ENCODE data around the gene OPRM1. TPM values are rescaled to one million over a fixed set of nuclear protein-coding genes. Genes with fewer than 3 reads are reported as not detected.

Gene OPRM1
- total RNA-seq, 1 donor from 2014 or later = not detected

- TF ChIP-seq CTCF (IDR thresholded peaks at IDR 0.05) = no peak
- no peak for DNase-seq (ENCODE audit: extremely low spot score, unreplicated experiment)
- H3K27me3 Mint-ChIP-seq (ENCODE audit: unreplicated experiment) = peaks cover 16% of the 10 kb centered on the region
- no peak overlapping the region for H3K4me3 Mint-ChIP-seq (ENCODE audit: unreplicated experiment)
- no peaks in the 10 kb centered on the region for H3K4me1 Mint-ChIP-seq (ENCODE audit: unreplicated experiment)
- no peaks in the 10 kb centered on the region for H3K9me3 Mint-ChIP-seq (ENCODE audit: unreplicated experiment)
- H3K36me3 Mint-ChIP-seq (ENCODE audit: unreplicated experiment) = no peaks in the 10 kb centered on the region
- H3K27ac Mint-ChIP-seq (ENCODE audit: unreplicated experiment) = no peak overlapping the region
Measured at GRCh38 chr6:154030646-154031045, 8.4 kb upstream of the OPRM1 start.

GRCh38 chr6:154041001-154041400 is 2.0 kb downstream of the OPRM1 start:
- no peak overlapping the region for H3K4me3 Mint-ChIP-seq (ENCODE audit: unreplicated experiment)
- H3K27me3 Mint-ChIP-seq (ENCODE audit: unreplicated experiment) = peaks cover 44% of the 10 kb centered on the region
- no peaks in the 10 kb centered on the region for H3K36me3 Mint-ChIP-seq (ENCODE audit: unreplicated experiment)
- no peak overlapping the region for H3K27ac Mint-ChIP-seq (ENCODE audit: unreplicated experiment)
- no peaks in the 10 kb centered on the region for H3K9me3 Mint-ChIP-seq (ENCODE audit: unreplicated experiment)
- DNase-seq (ENCODE audit: extremely low spot score, unreplicated experiment) = no peak
- TF ChIP-seq CTCF (IDR thresholded peaks at IDR 0.05) = peak; percentile 36
- no peaks in the 10 kb centered on the region for H3K4me1 Mint-ChIP-seq (ENCODE audit: unreplicated experiment)

DNA sequence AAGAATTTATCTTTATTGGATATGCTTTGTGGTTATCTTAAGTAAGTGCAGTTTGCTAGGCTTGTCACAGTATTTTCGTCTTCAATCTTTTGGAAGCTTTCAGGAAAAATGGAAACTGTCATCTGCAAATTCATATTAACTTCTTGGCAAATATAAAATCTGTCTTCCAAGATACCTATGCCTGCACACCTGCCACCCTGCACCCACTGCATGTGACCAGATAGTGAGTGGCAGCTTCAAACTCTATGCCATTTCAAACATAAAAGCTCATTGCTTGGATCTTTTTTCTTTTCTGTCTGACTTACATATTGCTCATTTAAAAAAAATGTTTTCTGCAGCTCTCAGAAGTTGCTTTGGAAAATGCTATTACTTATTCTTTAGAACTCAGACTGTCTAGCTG is 14.1 kb downstream of the OPRM1 start:
- Mint-ChIP-seq H3K4me3 (ENCODE audit: unreplicated experiment) (no peak overlapping the region), H3K4me1 (ENCODE audit: unreplicated experiment) (no peaks in the 10 kb centered on the region), H3K9me3 (ENCODE audit: unreplicated experiment) (no peaks in the 10 kb centered on the region), H3K27ac (ENCODE audit: unreplicated experiment) (no peak overlapping the region), H3K36me3 (ENCODE audit: unreplicated experiment) (no peaks in the 10 kb centered on the region), H3K27me3 (ENCODE audit: unreplicated experiment) (peaks cover 6% of the 10 kb centered on the region)
- DNase-seq (ENCODE audit: extremely low spot score, unreplicated experiment) = no peak
- TF ChIP-seq CTCF (IDR thresholded peaks at IDR 0.05) = no peak

- Mint-ChIP-seq H3K9me3 (ENCODE audit: unreplicated experiment) (no peaks in the 10 kb centered on the region), H3K4me1 (ENCODE audit: unreplicated experiment) (no peaks in the 10 kb centered on the region), H3K27ac (ENCODE audit: unreplicated experiment) (no peak overlapping the region), H3K27me3 (ENCODE audit: unreplicated experiment) (peaks cover 11% of the 10 kb centered on the region), H3K4me3 (ENCODE audit: unreplicated experiment) (no peak overlapping the region), H3K36me3 (ENCODE audit: unreplicated experiment) (no peaks in the 10 kb centered on the region)
- no peak for TF ChIP-seq CTCF (IDR thresholded peaks at IDR 0.05)
- DNase-seq (ENCODE audit: extremely low spot score, unreplicated experiment) = no peak
Measured at GRCh38 chr6:154056536-154056935, 17.5 kb downstream of the OPRM1 start.

GRCh38 chr6:154057098-154057497 is 18.1 kb downstream of the OPRM1 start:
- Mint-ChIP-seq H3K27me3 (ENCODE audit: unreplicated experiment) (peaks cover 11% of the 10 kb centered on the region), H3K36me3 (ENCODE audit: unreplicated experiment) (no peaks in the 10 kb centered on the region), H3K9me3 (ENCODE audit: unreplicated experiment) (no peaks in the 10 kb centered on the region), H3K4me3 (ENCODE audit: unreplicated experiment) (no peak overlapping the region), H3K27ac (ENCODE audit: unreplicated experiment) (no peak overlapping the region), H3K4me1 (ENCODE audit: unreplicated experiment) (no peaks in the 10 kb centered on the region)
- TF ChIP-seq CTCF (IDR thresholded peaks at IDR 0.05) = no peak
- no peak for DNase-seq (ENCODE audit: extremely low spot score, unreplicated experiment)
